ENCODE measurements around the gene RAMP2. TPM values are rescaled to one million over a fixed set of nuclear protein-coding genes. Genes with fewer than 3 reads are reported as not detected.

Gene RAMP2
- total and polyA plus RNA-seq, 7 donors = 9.2 to 39.8 (median 21.4) TPM

DNA sequence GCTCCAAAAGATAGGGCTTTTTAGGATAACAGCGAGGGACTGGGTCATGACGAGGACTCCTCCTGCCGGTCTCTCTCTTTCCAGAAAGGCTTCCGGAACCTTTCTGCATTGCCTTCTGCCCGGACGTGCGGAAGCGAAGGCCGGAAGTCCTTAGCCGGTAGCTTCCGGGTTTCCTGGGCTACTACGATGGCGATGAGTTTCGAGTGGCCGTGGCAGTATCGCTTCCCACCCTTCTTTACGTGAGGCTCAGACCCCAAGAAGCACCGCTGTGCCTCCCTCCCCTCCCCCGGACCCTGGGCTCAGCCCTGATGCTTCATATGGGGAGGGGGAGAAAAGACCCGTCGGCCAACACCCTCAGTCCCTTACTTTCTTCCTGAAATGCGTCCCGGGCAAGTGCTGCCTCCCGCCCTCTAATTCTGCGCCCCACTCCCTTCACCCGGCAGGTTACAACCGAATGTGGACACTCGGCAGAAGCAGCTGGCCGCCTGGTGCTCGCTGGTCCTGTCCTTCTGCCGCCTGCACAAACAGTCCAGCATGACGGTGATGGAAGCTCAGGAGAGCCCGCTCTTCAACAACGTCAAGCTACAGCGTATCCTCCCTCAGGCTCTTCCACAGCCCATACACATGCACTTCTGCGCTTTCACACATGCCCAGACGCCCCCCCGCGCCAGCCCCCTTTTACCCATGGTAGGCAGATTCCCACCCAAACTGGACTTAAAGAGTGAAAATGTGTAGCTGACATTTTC lies 12.4 kb downstream of the RAMP2 start, which contains the start of gene VPS25:
VPS25 (plus strand) TSS at position 160 of the 746 bp plus-strand sequence; CDS start at position 187, 27 bp downstream.
- Histone ChIP-seq H3K27me3 (ENCODE audit: insufficient read depth in 3 of 3, low read length in 2 of 3) (no peaks in the 10 kb centered on the region), H3K9me3 (no peaks in the 10 kb centered on the region), H3K4me3 (peak within 1 kb of the TSS; percentile 72), H3K36me3 (ENCODE audit: insufficient read depth in 1 of 2, low read depth in 1 of 2) (peaks cover 0 to 42% of the 10 kb centered on the region in 2 donors), H3K4me1 (peaks cover 15% of the 10 kb centered on the region), H3K27ac (peak within 1 kb of the TSS; percentile 73)
- intact Hi-C loops (cut with DNase I) = loop anchor here in 1 of 2 donors (5.0 kb wide), 1 partner anchor 49 kb away; the partner anchor contains the start of gene BECN1
- 0 to 2% (median 1%) methylated on average over 38 to 39 of the region's 39 CpGs for WGBS, 3 donors
- DNase-seq = peak; percentile 76 to 86
- ATAC-seq = peak; percentile 87 to 99 (median 96)
- TF ChIP-seq, protein P1, sequence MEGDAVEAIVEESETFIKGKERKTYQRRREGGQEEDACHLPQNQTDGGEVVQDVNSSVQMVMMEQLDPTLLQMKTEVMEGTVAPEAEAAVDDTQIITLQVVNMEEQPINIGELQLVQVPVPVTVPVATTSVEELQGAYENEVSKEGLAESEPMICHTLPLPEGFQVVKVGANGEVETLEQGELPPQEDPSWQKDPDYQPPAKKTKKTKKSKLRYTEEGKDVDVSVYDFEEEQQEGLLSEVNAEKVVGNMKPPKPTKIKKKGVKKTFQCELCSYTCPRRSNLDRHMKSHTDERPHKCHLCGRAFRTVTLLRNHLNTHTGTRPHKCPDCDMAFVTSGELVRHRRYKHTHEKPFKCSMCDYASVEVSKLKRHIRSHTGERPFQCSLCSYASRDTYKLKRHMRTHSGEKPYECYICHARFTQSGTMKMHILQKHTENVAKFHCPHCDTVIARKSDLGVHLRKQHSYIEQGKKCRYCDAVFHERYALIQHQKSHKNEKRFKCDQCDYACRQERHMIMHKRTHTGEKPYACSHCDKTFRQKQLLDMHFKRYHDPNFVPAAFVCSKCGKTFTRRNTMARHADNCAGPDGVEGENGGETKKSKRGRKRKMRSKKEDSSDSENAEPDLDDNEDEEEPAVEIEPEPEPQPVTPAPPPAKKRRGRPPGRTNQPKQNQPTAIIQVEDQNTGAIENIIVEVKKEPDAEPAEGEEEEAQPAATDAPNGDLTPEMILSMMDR (IDR thresholded peaks at IDR 0.05) = no peak

- Histone ChIP-seq H3K9me3 (no peaks in the 10 kb centered on the region), H3K36me3 (ENCODE audit: insufficient read depth in 1 of 2, low read depth in 1 of 2) (peaks cover 3 to 49% of the 10 kb centered on the region in 2 donors), H3K4me3 (peak overlapping the region; percentile 72), H3K27me3 (ENCODE audit: insufficient read depth in 3 of 3, low read length in 2 of 3) (no peaks in the 10 kb centered on the region), H3K27ac (peak overlapping the region; percentile 73), H3K4me1 (peaks cover 15% of the 10 kb centered on the region)
- WGBS, 3 donors = 65 to 69% (median 65%) methylated on average over 3 of the region's 3 CpGs
- ATAC-seq = no peak
- intact Hi-C loops (cut with DNase I) = loop anchor here in 1 of 2 donors (5.0 kb wide), 1 partner anchor 48 kb away; the partner anchor contains the start of gene BECN1
- TF ChIP-seq, protein P1 (IDR thresholded peaks at IDR 0.05) = no peak
- no peak for DNase-seq
Measured at GRCh38 chr17:42774066-42774745, 13.2 kb downstream of the RAMP2 start.

DNA sequence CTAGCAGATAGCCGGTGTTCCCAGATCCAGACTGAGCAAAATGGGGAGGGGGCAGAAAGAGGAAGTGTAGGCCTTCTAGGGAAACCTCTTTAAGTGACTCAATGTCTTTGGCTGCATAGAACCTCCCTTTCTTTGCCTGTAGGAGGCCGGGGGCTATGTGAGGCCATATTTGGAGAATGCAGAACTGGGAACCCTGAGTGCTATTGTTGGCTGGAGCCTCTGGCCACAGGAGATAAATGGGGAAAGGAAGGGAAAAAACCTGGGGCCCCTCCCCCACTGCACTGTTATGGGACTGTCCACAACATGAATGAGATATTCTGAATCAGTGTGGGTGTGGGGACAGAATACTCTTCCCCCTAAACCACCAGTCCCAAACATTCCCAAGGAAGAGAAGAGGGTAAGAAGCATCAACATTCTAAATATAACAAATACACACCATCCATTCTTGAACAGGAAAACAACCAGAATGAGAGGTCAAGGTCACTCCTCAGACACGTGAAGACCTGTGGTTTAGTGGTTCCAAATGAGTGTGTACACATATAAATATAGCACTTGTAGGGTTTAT lies 14.6 kb downstream of the RAMP2 start:
- Histone ChIP-seq H3K4me3 (no peak overlapping the region), H3K27me3 (ENCODE audit: insufficient read depth in 3 of 3, low read length in 2 of 3) (peaks cover 0 to 6% (median 0%) of the 10 kb centered on the region in 3 donors), H3K27ac (no peak overlapping the region), H3K9me3 (no peaks in the 10 kb centered on the region), H3K4me1 (peaks cover 15% of the 10 kb centered on the region), H3K36me3 (ENCODE audit: insufficient read depth in 1 of 2, low read depth in 1 of 2) (peaks cover 6 to 55% of the 10 kb centered on the region in 2 donors)
- 54 to 62% (median 58%) methylated on average over 3 of the region's 3 CpGs for WGBS, 3 donors
- intact Hi-C loops (cut with DNase I) = no loop called here
- DNase-seq (no peak), ATAC-seq (no peak)
- TF ChIP-seq, protein P1 (IDR thresholded peaks at IDR 0.05) = no peak

DNA sequence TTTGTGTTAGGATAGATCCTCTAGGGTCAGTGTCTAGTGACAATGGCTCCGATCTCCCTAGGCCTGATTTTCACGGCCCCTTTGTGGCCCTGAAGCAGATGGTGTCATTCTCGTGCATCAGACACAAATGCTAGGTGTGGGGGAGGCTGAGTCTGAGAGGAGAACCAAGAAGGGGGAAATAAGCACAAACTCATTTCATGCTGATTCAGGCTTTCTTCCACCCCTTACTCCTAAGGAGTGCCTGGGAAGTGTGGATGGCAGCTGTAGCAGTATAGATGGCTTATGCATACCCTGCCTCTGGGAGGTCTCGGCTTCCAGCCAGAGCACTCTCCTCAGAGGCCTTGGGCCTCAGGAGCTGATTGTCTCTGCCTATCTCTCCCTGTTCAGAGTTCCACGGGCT lies 17.5 kb downstream of the RAMP2 start:
- no peaks in the 10 kb centered on the region for H3K9me3 ChIP-seq
- peaks cover 11% of the 10 kb centered on the region for H3K4me1 ChIP-seq
- DNase-seq (no peak), ATAC-seq (no peak)
- H3K36me3 ChIP-seq (ENCODE audit: insufficient read depth in 1 of 2, low read depth in 1 of 2) = peaks cover 6 to 55% of the 10 kb centered on the region in 2 donors
- TF ChIP-seq, protein P1 (IDR thresholded peaks at IDR 0.05) = no peak
- intact Hi-C loops (cut with DNase I) = no loop called here
- H3K27ac ChIP-seq = no peak overlapping the region
- H3K4me3 ChIP-seq = no peak overlapping the region
- H3K27me3 ChIP-seq (ENCODE audit: insufficient read depth in 3 of 3, low read length in 2 of 3) = peaks cover 0 to 35% (median 13%) of the 10 kb centered on the region in 3 donors
- WGBS, 3 donors = 80 to 87% (median 86%) methylated on average over 5 of the region's 5 CpGs

Measured in psoas muscle (tissue), 8 donors.